GM12878 (cell line): ENCODE measurements around the gene P2RX7. TPM values are rescaled to one million over a fixed set of nuclear protein-coding genes. Genes with fewer than 3 reads are reported as not detected.

Experiments used
- BACH1 ChIP-seq: fragments of 450-650 bp; IDR thresholded peaks from 2 replicates; pipeline ENCODE4 v1.6.1; 2017; ENCODE audit warnings: mild to moderate bottlenecking, borderline replicate concordance
- ETV6 ChIP-seq, 2 experiments: fragments of 450-650 bp in 1 of 2; IDR thresholded peaks in 1 of 2; conservative IDR thresholded peaks in 1 of 2; 2 replicates each; pipeline ENCODE4 v1.6.1; 2014; ENCODE audit warnings: antibody characterized with exemption in 1 of 2, borderline replicate concordance in 1 of 2, low read depth in 1 of 2, mild to moderate bottlenecking in 1 of 2, moderate library complexity in 1 of 2
- IKZF2 ChIP-seq, 2 experiments: fragments of 450-650 bp; IDR thresholded peaks; 2 replicates each; pipeline ENCODE4 v1.6.1; 2017; ENCODE audit warnings: mild to moderate bottlenecking in 2 of 2, moderate library complexity in 2 of 2
- JUND ChIP-seq: IDR thresholded peaks from 2 replicates; pipeline ENCODE4 v1.6.1; 2012; ENCODE audit warnings: low read depth, mild to moderate bottlenecking, low read length, improper control_type of control experiment, moderate library complexity
- KDM1A ChIP-seq: fragments of 200-600 bp; sonication (generic); IDR thresholded peaks from 2 replicates; pipeline ENCODE4 v1.6.1; 2016; ENCODE audit warnings: borderline replicate concordance
- POU2F2 ChIP-seq: IDR thresholded peaks from 3 replicates; pipeline ENCODE4 v1.6.1; 2011; ENCODE audit warnings: low read depth, mild to moderate bottlenecking, low read length, borderline replicate concordance
- SPI1 ChIP-seq: IDR thresholded peaks from 2 replicates; pipeline ENCODE4 v1.6.1; 2011; ENCODE audit warnings: low read depth, mild to moderate bottlenecking, low read length, moderate library complexity, borderline replicate concordance; ENCODE audit not compliant: insufficient read depth
- ZZZ3 ChIP-seq: IDR thresholded peaks from 2 replicates; pipeline ENCODE4 v1.6.1; 2011; ENCODE audit warnings: low read depth; ENCODE audit not compliant: control insufficient read depth, insufficient read length
- polyA plus RNA-seq, 11 experiments: library from polyadenylated mRNA; depleted of rRNA in 4 of 11; unstranded in 6 of 11; stranded (reverse) in 5 of 11; fragments of >200 nt; fragmentation: Nextera tagmentation in 4 of 11; fragmentation: Illumina TruSeq in 1 of 11; extraction: Ambion mirVana in 4 of 11; extraction: Trizol in 1 of 11; gene quantifications; 1 replicate in 1 of 11; 2 replicates in 10 of 11; pipeline versions ENCODE4 v1.2.1 to v1.2.3, GENCODE V29; 2011 to 2016; ENCODE audit warnings: inconsistent platforms in 2 of 11, missing spikeins in 2 of 11, low read depth in 1 of 11
- total RNA-seq, 4 experiments: library from RNA; depleted of rRNA in 3 of 4; stranded (reverse); fragments of >200 nt in 3 of 4; fragmentation: Illumina TruSeq in 1 of 4; extraction: Trizol in 1 of 4; gene quantifications; 2 replicates each; pipeline versions ENCODE4 v1.2.1 to v1.2.3, GENCODE V29; 2013 to 2021
- TF ChIP-seq, protein P1 (sequence below): fragments of 450-650 bp; IDR thresholded peaks from 2 replicates; pipeline ENCODE4 v1.6.1; 2017; ENCODE audit warnings: mild to moderate bottlenecking
- TF ChIP-seq, protein P2 (sequence below): fragments of 450-650 bp; IDR thresholded peaks from 2 replicates; pipeline ENCODE4 v1.6.1; 2014; ENCODE audit warnings: mild to moderate bottlenecking

Gene P2RX7
- total and polyA plus RNA-seq, 10 of the 15 experiments (the other 5 are each of a cell fraction or from before 2014, with no cell fraction given): 0.74 to 2.6 (median 1.5) TPM

DNA sequence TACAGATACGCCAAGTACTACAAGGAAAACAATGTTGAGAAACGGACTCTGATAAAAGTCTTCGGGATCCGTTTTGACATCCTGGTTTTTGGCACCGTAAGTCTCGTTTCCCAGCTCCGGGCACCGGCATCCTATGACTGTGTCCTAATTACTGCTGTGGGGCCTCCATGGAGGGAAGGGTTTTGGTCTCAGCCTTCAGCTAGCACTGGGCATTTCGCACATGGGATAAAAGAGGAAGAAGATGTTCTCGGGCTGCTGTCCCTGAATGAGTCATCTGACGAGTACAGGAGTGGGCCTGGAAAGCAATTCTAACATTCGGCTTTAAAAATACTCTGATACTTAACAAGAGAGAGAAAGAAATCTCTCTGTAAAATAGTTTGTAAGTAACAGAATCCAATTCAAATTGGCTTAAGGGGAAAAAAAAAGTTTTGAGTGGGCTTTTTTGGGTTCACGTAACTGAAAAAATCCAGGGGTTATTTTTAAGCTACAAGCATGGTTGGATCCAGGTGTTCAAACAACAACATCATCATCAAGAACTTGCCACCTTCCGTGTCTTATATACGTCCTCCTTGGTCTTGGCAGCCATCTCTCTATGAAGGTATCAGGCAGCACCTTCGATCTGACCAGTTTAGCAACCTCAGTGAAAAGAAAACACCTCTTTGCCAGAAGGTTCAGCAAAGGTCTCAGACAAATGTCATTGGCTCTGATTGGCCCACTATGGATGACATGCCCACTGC lies 42.9 kb downstream of the P2RX7 start (continued):
- TF ChIP-seq SPI1 (peak; percentile 12; the same call in 1 of the 2 replicates), ZZZ3 (no peak), BACH1 (no peak), KDM1A (no peak), POU2F2 (no peak), IKZF2 (IDR thresholded peaks at IDR 0.05) (peak; percentile 63 to 72), ETV6 (conservative IDR thresholded peaks at IDR 0.05 in 1 of 2, IDR thresholded peaks at IDR 0.05 in 1 of 2; ENCODE audit: borderline replicate concordance in 1 of 2, low read depth in 1 of 2) (no peak), JUND (no peak)
- TF ChIP-seq, protein P1, sequence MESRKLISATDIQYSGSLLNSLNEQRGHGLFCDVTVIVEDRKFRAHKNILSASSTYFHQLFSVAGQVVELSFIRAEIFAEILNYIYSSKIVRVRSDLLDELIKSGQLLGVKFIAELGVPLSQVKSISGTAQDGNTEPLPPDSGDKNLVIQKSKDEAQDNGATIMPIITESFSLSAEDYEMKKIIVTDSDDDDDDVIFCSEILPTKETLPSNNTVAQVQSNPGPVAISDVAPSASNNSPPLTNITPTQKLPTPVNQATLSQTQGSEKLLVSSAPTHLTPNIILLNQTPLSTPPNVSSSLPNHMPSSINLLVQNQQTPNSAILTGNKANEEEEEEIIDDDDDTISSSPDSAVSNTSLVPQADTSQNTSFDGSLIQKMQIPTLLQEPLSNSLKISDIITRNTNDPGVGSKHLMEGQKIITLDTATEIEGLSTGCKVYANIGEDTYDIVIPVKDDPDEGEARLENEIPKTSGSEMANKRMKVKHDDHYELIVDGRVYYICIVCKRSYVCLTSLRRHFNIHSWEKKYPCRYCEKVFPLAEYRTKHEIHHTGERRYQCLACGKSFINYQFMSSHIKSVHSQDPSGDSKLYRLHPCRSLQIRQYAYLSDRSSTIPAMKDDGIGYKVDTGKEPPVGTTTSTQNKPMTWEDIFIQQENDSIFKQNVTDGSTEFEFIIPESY: no peak
- TF ChIP-seq, protein P2, sequence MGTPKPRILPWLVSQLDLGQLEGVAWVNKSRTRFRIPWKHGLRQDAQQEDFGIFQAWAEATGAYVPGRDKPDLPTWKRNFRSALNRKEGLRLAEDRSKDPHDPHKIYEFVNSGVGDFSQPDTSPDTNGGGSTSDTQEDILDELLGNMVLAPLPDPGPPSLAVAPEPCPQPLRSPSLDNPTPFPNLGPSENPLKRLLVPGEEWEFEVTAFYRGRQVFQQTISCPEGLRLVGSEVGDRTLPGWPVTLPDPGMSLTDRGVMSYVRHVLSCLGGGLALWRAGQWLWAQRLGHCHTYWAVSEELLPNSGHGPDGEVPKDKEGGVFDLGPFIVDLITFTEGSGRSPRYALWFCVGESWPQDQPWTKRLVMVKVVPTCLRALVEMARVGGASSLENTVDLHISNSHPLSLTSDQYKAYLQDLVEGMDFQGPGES: no peak
